ENCODE results near the gene NPAS3.

DNA sequence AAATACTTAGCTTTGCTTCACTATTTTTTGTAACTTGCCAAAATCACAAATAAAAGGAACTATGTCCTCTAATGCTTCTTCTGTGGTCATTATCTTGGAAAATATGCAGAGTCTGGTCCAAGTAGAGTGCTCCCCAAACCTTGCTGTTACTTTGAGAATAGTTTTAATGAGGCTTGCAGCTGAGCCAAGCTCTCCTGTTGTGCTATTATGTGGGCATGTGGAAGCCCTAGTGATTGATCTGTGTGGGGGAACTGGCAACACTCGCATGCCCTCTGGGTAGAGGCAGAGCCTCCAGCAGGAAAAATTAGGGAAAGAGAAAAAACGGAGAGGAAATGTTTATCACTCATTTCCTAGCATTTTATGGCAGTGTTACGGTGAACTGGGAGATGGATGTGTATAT lies 539.1 kb downstream of the NPAS3 start:
- no peak for TF ChIP-seq POLR2A (IDR thresholded peaks at IDR 0.05)
- TF ChIP-seq CTCF (IDR thresholded peaks at IDR 0.05): no peak
